ENCODE data around the gene DHCR7. TPM values are rescaled to one million over a fixed set of nuclear protein-coding genes. Genes with fewer than 3 reads are reported as not detected.

Gene DHCR7
- total RNA-seq, 1 donor from 2014 or later: 145 TPM

DNA sequence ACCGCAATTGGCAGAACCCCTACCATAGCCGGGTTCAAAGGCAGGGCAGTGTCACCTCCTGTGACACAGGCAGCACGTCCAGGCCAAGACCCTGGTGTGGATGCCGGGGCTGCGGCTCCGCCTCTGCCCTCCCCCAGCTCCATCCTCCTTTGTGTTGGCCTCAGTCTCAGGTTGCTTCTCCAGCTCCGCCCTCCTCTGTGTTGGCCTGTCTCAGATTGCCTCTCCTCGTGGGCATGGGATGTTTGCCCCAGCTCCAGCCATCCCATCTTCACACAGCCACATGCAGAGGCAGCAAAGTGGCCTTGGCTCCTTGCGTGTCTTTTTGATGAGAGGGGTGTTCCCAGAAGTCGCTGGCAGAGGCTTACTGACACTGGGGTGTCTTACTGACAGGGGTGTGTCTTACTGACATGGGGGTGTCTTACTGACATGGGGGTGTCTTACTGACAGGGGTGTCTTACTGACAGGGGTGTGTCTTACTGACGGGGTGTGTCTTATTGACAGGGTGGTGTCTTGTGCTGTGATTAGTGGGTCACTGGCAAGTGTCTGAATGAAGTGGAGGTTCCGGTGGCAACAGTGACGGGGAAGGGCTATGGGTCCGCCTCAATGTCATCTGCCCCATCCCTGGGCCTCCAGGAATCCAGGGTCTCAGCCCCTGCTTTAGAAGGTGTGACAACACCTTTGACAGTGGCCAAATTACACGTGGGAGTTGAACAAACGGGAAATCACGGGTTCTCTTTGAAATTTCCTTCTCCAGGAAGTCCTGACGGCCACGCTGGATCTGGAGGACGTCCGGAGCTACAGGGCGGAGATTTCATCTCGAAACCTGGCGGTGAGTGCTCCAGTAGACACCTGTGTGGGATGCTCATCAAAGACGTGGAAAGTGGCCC is 29.7 kb upstream of the DHCR7 start:
- Mint-ChIP-seq H3K9me3 (ENCODE audit: unreplicated experiment) (peaks cover 1% of the 10 kb centered on the region), H3K27ac (ENCODE audit: unreplicated experiment) (no peak overlapping the region), H3K27me3 (ENCODE audit: unreplicated experiment) (no peaks in the 10 kb centered on the region), H3K4me3 (ENCODE audit: unreplicated experiment) (no peak overlapping the region), H3K36me3 (ENCODE audit: unreplicated experiment) (peaks cover 16% of the 10 kb centered on the region), H3K4me1 (ENCODE audit: low read depth, unreplicated experiment) (peaks cover 3% of the 10 kb centered on the region)
- no peak for TF ChIP-seq CTCF (IDR thresholded peaks at IDR 0.05; ENCODE audit: partially characterized antibody, unreplicated experiment)
- DNase-seq: no peak

DNA sequence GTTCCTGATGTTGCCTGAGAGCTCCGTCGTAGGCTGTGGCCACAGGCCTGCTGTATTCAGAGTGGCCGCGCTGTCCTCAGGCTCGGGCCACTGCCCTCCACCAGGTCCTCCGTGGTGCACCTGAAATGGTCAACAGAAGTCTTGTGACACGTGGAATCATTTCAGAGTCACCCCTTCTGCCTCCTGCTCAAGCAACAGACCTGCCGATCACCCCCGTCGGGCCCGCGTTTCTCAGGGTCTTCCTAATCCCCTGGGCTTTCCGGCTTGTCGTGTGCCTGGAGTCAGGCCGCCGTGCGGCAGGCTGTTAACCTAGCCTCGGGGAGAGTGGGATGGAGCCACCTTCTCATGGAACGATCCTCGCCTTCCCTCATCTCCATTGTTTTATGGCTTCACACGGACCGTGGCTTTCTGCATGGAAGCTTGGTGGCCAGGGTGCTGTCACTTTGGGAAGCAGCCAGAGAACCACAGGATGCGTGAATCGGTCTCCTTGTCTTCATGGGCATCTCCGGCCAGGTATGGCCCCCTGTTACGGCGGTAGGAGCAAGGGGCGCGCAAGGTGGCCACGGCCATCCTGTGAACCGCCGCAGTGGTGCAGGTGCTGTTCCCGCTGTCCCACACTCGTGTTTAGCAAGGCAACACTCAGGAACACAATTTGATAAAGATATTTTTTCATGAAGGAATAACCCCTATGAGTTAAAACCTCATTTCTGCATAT is 28.9 kb upstream of the DHCR7 start:
- Mint-ChIP-seq H3K4me3 (ENCODE audit: unreplicated experiment) (no peak overlapping the region), H3K36me3 (ENCODE audit: unreplicated experiment) (peaks cover 16% of the 10 kb centered on the region), H3K9me3 (ENCODE audit: unreplicated experiment) (peaks cover 1% of the 10 kb centered on the region), H3K27me3 (ENCODE audit: unreplicated experiment) (no peaks in the 10 kb centered on the region), H3K27ac (ENCODE audit: unreplicated experiment) (no peak overlapping the region), H3K4me1 (ENCODE audit: low read depth, unreplicated experiment) (peaks cover 3% of the 10 kb centered on the region)
- no peak for TF ChIP-seq CTCF (IDR thresholded peaks at IDR 0.05; ENCODE audit: partially characterized antibody, unreplicated experiment)
- no peak for DNase-seq

DNA sequence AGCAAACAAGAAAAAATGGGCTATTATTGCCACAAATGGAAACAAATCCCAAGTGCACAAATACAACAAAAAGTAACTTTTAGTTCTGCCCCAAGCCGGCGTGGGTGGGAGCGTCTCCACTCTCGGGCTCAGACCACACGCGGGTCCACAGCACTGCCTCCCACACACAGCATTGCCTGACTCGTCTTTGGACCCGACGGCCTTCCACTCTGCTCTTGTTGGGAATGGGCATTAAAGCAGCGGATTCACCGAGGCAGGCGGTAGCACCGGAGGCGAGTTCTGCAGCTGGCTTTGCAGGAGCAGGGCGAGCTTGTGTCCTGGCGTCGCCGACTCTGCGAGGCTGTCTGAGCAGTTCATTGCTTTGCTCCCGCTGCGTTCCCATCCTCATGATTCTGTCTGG is 27.8 kb upstream of the DHCR7 start:
- no peak for TF ChIP-seq CTCF (IDR thresholded peaks at IDR 0.05; ENCODE audit: partially characterized antibody, unreplicated experiment)
- no peak for DNase-seq
- Mint-ChIP-seq H3K4me3 (ENCODE audit: unreplicated experiment) (no peak overlapping the region), H3K4me1 (ENCODE audit: low read depth, unreplicated experiment) (peaks cover 3% of the 10 kb centered on the region), H3K27ac (ENCODE audit: unreplicated experiment) (no peak overlapping the region), H3K9me3 (ENCODE audit: unreplicated experiment) (no peaks in the 10 kb centered on the region), H3K27me3 (ENCODE audit: unreplicated experiment) (no peaks in the 10 kb centered on the region), H3K36me3 (ENCODE audit: unreplicated experiment) (peaks cover 9% of the 10 kb centered on the region)

DNA sequence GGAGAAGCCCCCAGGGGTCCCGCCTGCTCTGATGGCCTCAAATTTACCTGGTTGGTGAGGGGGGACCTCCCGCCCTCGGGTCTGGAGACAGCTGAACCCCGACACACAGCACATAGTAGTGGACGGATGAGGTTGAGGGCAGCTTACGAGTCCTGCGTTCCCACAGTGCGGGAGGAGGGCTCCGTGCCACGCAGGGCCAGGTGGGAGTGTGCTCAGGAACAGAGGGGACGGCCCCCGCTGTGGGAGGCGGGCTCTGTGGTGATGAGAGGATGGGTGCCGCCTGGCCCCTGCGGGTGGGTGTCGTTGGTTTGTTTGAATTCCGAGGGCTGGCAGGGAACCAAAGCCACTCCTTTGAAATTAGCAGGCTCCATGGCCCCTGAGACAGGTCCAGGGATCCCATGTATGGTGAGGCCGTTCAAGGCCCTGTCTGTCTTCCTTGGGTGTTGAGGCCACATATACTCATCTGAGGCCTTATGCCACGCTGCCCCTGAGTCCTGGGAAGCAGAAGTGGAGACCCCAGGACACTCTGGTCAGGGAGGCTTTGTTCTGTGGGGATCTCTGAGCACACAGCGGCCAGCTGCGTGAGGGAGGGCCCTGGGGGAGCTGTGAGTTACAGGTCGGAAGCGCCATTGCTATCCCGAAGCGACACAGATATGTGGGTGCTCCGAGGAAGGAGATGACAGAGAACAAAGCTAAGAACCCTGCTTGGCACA is 26.7 kb upstream of the DHCR7 start:
- no peak for DNase-seq
- Mint-ChIP-seq H3K4me3 (ENCODE audit: unreplicated experiment) (no peak overlapping the region), H3K27ac (ENCODE audit: unreplicated experiment) (no peak overlapping the region), H3K27me3 (ENCODE audit: unreplicated experiment) (no peaks in the 10 kb centered on the region), H3K4me1 (ENCODE audit: low read depth, unreplicated experiment) (peaks cover 4% of the 10 kb centered on the region), H3K9me3 (ENCODE audit: unreplicated experiment) (no peaks in the 10 kb centered on the region), H3K36me3 (ENCODE audit: unreplicated experiment) (peaks cover 9% of the 10 kb centered on the region)
- no peak for TF ChIP-seq CTCF (IDR thresholded peaks at IDR 0.05; ENCODE audit: partially characterized antibody, unreplicated experiment)

All from glutamatergic neuron (in vitro differentiated cells).